Glomerular visceral epithelial cell (primary cell): ENCODE measurements around the gene KLHL15.
"Not testable (repeated sequence)": the region's sequence is repeated elsewhere in the genome, so short reads cannot be mapped to it uniquely, and the experiment has no call there.

ENCODE experiments used
- DNase-seq: peaks from one replicate; pipeline ENCODE4 v3.0.0-alpha.2; 2016; ENCODE audit errors: extremely low spot score

Gene KLHL15

DNA sequence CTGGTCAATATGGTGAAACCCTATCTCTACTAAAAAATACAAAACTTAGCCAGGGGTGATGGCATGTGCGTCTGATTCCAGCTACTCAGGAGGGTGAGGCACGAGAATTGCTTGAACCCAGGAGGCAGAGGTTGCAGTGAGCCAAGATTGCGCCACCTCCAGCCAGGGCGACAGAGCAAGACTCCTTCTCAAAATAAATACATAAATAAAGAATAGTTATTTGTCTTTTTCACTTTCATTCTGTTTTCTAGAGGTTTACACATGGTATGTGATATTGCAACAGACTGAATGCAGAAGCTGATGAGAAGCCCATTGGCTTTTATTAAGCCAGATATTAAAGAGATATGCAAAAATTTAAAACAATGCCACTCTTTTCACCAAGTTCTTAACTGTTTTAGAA lies 8.2 kb downstream of the KLHL15 start:
- no peak for DNase-seq

DNA sequence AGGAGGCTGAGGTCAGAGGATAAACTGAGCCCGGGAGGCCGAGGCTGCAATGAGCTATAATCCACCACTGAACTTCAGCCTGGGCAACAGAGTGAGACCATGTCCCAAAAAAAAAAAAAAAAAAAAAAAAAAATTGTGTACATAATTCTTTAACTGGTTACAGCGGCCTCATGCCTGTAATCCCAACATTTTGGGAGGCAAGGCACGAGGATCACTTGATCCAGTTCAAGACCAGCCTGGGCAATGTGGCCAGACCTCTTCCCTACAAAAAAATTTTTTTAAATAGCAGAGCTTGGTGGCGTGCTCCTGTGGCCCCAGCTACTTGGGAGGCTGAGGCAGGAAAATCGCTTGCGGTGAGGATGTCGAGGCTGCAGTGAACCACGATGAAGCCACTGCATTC lies 9.3 kb downstream of the KLHL15 start:
- no peak for DNase-seq

DNA sequence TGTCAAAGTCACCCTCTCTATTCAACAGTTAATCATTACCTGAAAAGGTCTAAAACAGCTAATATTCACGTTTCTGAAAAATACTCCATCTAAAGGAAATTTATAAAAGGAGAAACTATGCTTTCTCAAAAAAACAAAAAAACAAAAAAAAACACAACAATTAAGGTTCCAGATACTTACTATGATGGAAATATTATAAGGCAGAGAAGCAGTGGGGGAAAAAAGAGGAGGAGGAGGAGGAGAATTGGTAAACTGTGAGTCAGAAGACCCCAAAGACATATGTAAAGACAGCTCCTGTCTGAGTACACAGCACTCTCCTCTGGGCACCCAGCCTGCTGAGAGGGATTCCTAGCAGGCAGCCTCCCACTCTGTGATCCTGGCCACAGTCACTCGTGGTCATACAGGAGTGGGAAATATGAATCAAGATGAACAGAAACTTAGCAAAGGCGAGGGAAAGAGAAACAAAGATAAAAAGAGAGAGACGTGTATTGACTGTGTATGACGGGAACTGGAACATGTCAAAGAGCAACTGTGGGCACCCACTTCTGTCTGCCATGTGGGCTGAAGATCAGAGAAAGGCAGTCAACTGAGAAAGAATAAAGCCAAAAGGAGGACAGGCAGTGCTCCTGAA lies 12.5 kb downstream of the KLHL15 start:
- no peak for DNase-seq

DNA sequence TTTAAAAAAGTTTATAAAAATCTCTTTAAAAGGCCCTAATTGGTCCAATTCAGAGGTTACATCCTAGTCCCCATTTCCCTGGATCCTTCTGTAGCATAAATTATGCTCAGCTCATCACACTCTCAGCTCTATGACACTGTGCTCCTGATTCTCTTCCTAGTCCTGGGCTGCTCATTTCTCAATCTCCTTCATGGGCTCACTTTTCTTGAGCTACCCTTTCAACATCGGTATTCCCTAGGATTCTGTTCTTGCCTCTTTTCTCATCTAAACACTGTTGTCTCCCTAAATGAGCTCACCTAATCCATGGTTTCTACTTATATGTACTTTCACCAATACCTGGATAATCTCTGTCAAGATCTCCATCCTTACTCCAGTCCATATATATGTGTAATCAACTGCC lies 14.7 kb downstream of the KLHL15 start:
- no peak for DNase-seq

DNA sequence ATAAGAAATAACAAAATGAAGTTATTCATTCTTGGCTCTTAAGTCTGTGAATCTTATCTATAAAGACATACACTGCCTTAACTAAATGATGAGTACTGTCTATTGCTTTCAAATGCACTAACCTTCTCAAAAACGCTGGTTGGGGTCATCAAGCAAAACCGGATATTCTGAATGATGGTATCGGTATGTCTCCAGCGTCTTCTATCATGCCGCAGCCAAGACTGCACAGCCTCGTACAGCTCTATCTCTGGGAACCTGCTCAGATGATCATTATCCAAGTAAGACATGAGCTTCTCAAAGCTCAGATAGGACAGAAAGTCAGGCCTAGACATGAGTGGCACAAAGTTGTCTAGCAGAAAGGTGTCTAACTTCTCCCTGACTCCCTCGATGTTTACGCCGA lies 21.1 kb downstream of the KLHL15 start:
- DNase-seq: no peak

DNA sequence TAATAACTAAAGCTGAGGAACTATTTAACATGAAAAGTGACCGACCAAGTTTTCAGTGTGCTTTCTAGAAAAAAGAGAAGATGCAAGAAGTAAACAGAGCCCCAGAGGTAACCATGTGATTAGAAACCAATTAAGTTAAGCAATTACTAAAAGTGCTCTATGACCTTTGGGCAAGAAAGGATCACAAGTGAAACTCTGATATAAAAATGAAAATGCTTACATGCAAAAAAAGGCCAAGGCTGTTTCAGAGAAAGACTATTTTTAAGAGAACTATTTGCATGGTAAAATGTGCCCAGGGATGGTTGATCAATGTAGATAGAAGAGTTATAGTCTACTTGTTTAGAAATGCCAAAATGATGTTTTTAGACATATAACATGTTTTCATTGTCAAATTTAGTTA lies 22.0 kb downstream of the KLHL15 start:
- no peak for DNase-seq

DNA sequence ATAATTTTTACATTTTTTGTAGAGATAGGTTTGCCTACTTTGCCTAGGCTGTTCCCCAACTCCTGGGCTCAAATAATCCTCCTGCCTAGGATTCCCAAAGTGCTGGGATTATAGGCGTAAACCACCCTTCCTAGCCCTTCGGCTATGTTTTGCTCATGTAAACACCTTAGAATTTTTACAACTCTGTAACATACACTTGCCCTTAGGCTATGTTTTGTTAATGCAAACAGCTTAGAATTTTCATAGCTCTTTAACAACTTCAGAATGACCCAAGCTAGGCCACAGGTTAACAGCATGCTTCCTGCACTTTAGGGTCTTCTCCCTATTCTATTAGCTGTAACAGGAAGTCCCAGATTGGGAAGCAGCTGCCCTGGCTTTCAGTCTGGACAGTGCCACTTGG lies 24.2 kb downstream of the KLHL15 start:
- no peak for DNase-seq

DNA sequence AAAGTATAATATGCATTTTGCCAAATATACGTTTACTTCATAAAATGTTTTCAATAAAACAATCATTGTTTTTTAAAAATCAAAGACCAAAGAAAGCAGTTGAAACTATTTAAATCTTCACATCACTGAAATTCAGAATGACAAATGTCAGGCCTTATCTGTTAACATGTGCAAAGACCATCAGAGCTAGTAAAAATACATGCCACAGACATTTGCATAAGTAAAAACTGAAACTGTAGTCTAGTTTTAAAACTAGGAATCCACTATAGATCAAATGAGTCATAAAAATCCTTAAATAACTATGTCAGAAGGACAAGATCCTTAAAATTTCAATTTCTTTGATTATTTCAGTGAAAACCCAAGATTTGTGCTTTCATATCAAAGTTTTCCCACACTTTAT lies 24.8 kb downstream of the KLHL15 start:
- DNase-seq: no peak

DNA sequence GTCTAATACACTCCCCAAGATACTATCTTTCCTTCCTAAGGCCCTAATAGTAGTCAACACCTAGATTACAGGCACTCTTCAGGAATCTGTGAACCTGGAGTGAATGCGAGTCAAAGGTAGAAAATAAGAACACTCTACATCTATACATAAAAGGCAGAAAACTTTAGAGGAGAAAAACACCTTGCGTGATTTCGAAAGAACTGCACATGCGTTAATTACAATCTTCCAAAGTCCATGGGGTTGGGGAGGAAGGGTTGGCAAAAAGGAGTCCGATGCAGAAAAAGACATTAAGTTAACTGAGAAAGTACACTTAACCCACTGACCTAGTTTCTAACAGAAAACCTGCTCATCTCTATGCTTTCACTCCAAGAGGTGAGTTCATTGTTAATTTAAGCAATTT lies 27.3 kb downstream of the KLHL15 start:
- no peak for DNase-seq

DNA sequence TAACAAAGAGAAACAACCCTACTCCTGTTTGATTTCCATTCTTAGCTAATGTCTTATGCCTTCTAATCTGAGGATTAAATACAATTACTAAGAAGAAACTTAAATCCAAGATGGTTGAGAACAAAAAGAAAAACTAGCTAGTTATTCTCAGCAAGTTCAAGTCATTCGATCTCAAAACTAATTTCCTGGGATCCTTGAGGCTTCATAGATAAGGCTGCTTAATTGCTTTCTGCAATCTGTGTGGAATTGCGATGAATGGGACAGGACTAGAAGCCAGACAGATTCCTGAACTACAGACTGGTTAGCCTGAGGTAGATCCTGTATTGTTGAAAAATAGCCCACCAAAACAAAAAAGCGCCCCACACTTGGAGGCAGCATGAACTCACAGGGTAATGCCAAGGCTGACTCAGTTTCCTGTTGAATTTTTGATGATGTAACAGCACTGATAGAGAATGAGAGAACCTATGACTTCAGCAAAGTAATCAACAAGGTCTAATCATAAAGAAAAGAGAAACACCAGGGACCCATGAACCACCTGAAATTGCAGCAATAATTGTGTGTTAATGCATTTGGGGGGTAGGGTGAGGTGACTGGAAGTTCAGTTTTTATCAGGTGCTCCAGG lies 33.9 kb downstream of the KLHL15 start:
- DNase-seq: no peak

DNA sequence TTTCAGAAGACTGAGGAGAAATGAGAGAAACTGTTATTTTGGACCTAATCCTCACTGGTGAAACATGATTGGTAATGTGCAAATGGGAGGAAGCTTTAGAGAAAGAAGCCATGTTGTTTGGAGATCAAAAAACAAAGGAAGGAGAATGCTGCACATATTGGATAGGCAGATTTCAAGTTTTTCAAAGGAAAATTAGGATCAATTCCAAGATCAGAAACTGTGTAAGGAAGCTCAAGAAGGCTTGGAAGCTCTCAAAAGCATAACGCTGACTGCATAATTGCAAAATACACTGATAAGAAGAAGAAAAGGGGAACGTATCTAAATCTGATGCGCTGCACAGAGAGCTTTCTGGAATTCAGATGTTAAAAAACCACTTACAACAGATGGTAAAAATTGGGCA lies 34.6 kb downstream of the KLHL15 start:
- no peak for DNase-seq

DNA sequence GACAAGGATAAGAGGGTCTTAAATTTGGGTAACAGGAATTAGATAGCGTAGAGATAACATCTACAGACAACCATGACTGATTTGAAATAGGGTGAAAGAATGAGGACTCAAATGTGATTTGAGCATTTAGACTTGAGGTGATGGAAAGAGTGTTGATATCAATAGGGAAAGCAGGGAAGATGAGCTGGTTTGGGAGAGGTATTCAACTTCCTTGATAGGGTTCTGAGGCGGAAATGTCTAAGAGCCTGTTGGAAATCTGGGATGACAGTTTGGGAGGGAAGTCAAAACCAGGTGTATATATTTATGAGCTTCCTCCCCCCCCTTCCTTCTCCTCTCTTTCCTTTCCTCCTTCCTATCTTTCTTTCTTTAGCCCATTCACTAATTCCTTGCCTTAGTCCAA lies 36.5 kb downstream of the KLHL15 start:
- DNase-seq: no peak

DNA sequence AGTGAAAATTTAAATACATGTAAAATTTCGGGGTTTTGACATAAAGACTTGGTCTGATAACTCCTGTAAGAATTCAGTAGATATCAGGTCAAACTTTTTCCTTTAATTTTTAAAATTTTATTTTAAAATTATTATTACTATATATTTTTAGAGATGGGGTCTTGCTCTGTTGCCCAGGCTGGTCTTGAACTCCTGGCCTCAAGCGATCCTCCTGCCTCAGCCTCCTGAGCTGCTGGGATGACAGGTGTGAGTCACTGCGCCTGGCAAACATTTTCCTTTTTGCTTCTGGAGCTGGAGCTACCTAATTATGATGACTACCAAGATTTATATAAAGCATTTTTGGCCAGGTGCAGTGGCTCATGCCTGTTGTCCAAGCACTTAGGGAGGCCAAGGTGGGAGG lies 37.3 kb downstream of the KLHL15 start:
- no peak for DNase-seq

DNA sequence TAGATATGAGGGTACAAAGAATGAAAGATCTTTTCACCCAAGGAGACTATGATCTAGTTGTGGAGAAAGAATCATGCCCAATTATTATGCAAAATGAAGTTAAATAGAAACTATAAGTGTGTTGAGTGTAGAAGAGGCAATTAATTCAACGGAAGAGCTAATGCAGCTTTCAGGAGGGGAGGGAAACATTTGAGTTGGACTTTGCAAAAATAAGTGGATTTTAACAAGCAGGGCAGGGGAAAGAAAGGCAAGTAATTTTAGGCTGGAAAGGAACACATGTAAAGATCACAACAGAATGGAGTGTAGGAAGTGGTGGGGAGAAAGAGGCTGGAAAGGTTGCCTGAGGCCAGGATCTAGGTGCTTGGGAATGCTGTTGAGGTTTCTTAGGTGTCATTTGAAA lies 44.1 kb downstream of the KLHL15 start:
- DNase-seq: no peak

DNA sequence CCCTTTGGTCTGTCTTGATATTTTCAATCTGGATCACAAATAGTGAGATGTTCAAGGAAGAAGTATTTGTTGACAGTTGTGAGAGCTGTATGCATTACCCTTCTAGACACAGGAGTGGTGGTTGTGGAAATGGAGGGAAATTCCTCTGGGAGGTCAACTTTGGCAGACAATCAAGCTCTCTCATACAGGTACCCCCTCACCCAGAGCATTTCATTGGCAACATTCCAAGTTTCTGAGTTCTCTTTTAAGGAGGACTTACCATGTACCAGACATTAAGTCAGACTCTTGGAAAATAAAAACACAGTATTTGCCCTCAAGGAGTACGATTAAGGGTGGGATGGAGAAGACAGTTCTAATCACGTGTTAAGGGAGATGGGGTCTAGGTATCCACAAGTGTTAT lies 45.3 kb downstream of the KLHL15 start:
- DNase-seq: peak; percentile 1

DNA sequence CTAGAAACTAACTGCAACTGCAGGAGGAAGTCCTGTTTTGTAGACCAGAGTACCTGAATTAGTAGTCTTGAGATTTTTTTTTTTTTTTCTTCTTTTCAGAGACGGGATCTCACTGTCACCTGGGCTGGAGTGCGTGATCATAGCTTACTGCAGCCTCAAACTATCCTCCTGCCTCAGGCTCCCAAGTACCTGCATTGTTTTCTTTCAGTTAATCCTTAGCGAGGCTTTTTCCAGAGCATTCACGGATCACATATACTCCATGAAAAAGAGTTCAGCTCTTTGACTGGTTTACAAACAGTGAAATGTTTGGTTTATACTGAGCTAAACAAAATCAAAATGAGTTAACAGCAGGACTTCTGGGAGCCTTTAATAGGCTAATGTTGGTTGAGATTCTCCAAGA lies 45.8 kb downstream of the KLHL15 start:
- no peak for DNase-seq

DNA sequence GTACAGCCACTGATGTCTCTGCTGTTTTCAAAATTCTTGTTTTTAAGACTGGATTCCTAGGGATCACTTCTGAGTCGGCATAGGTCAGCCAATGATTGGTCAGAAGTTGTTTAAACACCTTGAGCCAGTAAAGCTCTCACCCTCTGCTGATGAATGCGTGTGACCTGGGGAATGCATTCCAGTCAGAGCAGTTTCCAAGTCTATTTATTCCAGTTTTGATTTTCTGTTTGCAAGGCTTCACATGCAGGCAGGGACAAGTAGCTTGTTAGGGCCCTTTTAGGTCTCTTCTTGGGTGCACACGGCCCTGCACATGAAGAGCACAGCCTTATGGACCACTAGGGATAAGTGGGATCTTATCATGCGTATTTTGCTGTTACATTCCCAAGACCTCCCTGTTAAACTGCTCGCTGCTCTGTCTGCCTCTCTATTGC lies 47.0 kb downstream of the KLHL15 start:
- DNase-seq: no peak

DNA sequence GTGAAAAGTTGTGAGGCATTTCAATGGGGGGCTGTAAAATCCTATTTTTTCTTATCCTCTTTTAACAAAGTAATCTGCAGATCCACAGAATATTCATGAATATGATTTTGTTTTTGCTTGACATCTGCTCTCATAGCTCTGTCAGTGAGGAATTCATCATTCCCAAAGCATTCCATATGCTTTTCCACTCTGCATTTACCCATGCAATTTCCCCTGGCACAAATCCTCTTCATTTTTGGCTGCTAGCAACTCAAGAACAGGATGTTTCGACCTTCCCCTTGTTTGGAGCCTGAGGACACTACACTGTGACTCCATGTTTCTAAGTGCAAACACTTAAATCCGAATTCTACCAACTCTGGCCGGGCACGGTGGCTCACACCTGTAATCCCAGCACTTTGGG lies 48.5 kb downstream of the KLHL15 start:
- no peak for DNase-seq

DNA sequence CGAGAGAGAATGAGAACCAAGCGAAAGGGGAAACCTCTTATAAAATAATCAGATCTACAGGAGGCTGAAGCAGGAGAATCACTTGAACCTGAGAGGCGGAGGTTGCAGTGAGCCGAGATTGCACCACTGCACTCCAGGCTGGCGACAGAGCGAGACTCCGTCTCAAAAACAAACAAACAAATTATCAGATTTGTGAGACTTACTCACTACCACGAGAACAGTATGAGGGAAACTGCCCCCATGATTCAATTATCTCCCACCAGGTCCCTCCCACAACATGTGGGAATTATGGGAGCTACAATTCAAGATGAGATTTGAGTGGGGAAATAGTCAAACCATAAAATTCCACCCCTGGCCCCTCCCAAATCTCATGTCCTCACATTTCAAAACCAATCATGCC lies 61.4 kb downstream of the KLHL15 start:
- not testable (repeated sequence) for DNase-seq

DNA sequence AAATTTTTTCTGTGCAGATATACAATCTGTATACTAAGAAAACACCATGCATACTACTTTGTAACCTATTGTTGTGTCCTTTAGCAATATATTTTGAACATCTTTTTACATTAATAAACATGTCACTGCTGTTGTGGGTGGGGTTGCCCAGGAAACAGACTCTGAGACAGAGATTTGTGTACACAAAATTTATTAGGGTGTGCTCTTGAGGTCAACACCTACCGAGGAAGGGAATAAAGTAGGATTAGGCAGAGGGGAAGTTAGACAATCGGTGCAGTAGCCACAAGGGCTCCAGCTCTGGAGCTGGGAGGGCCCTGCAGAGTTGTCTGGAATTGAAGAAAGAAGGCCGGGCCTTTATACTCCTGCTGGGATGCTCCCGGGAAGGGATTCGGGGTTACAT lies 62.8 kb downstream of the KLHL15 start:
- DNase-seq: no peak

DNA sequence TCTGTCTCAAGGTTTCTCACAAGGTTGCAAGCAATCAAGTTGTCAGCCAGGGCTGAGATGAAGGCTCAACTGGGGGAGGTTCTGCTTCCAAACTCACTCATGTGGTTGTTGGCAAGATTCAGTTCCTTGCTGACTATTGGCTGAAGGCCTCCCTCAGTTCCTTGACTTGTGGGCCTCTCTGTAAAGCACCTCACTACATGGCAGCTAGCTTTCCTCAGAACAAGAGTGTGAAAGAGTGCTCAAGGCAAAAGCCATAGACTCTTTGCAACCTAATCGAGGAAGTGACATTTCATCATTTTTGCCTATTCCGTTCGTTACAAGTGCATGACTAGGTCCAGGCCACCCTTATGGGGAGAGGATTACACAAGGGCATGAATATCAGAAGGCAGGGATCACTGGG lies 67.2 kb downstream of the KLHL15 start:
- DNase-seq: no peak

DNA sequence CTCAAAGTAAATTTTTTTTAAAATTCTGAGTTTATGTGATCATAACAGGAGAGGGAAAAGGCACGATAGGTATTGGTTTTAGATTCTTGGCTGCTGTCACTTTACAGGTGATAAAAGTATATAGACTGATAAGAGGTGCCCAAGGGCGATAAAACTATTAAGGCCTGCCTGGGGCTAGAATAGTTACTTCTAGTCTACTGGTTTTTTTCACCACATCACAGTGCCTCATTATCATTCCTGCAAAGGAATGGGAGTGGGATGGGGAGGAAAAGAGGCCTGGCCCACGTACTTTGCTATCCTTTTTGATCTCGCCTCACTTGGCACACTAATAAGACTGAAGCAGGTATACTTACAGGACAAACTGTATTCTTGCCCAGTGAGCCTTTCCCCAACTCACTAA lies 72.6 kb downstream of the KLHL15 start:
- no peak for DNase-seq

DNA sequence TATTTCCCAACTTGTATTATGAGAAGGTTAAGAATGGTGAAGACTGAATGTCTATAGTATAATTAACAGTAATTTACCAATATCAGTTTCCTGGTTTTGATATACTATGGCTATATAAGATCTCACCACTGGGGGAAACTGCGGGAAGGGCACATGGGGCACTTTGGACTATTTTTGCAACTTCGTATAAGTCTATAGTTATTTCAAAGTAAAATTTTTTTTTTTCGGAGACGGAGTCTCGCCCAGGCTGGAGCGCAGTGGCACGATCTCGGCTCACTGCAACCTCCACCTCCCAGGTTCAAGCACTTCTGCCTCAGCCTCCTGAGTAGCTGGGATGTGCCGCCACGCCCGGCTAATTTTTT lies 73.1 kb downstream of the KLHL15 start:
- no peak for DNase-seq
